ENCODE results near the gene PALLD. TPM values are rescaled to one million over a fixed set of nuclear protein-coding genes. Genes with fewer than 3 reads are reported as not detected.

Gene PALLD
- total and polyA plus RNA-seq, 2 donors (not counting 3 experiments of a cell fraction or from before 2014, with no cell fraction given): 13.4 to 48.2 TPM

DNA sequence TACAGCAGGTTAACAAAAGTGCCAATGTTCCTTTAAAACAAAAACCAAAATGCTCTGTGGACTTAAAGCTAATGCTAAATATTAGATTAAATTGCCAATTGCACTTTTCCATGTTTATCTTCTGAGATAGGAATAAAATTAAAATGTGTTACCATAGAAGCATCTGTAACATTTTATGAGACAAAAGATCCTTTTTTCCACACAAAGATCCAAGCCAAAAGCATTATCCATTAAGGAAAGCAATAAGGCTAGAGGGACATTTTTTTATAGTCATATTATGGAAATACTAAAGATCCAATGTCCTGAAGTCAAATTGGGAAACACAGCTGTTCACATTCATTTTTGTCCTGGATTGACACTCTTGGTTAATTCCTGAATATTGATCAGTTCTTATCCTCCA, 73.6 kb downstream of the PALLD start:
- Histone ChIP-seq H3K9me3 (replicated peaks; ENCODE audit: control insufficient read depth, insufficient read depth, low read length) (no peaks in the 10 kb centered on the region), H3K27me3 (ENCODE audit: control insufficient read depth in 2 of 2, insufficient read depth in 2 of 2, low read length in 2 of 2) (no peaks in the 10 kb centered on the region), H3K27ac (ENCODE audit: insufficient read depth, low read depth, low read length) (no peak overlapping the region), H3K4me2 (ENCODE audit: insufficient read depth, low read length) (no peak overlapping the region), H3K9ac (replicated peaks; ENCODE audit: extremely low read depth, insufficient read depth, low read length) (no peak overlapping the region), H3K4me3 (replicated peaks in 1 of 3; ENCODE audit: insufficient read depth in 1 of 3, low read depth in 1 of 3, low read length in 3 of 3) (no peak overlapping the region), H4K20me1 (replicated peaks; ENCODE audit: control insufficient read depth, extremely low read depth, insufficient read depth, low read length) (no peaks in the 10 kb centered on the region), H3K36me3 (ENCODE audit: control insufficient read depth in 2 of 2, extremely low read depth in 1 of 2, insufficient read depth in 2 of 2, low read length in 2 of 2) (no peaks in the 10 kb centered on the region), H3K9me1 (replicated peaks; ENCODE audit: control insufficient read depth, extremely low read depth, insufficient read depth, low read length) (no peaks in the 10 kb centered on the region), H2AFZ (ENCODE audit: low read depth, low read length) (no peak overlapping the region), H3K4me1 (ENCODE audit: control insufficient read depth, extremely low read depth, insufficient read depth, low read length) (peaks cover 20% of the 10 kb centered on the region), H3K79me2 (ENCODE audit: control insufficient read depth, insufficient read depth, low read length) (no peaks in the 10 kb centered on the region)
- dilution Hi-C loops (cut with MboI; ENCODE audit: extremely low pct_ligation_motif_present, low sequenced_read_pairs) (no loop called here), intact Hi-C loops (cut with micrococcal nuclease) (no loop called here)
- POLR2A ChIA-PET: no interaction called here
- TF ChIP-seq POLR2AphosphoS5 (IDR thresholded peaks at IDR 0.05; ENCODE audit: insufficient read depth, low read depth, low read length): no peak
- TF ChIP-seq CTCF (IDR thresholded peaks at IDR 0.05; ENCODE audit: extremely low read depth in 1 of 2, insufficient read depth in 1 of 2, low read depth in 1 of 2, low read length in 2 of 2): no peak
- TF ChIP-seq EZH2 (IDR thresholded peaks at IDR 0.05; ENCODE audit: borderline replicate concordance, low read depth, low read length, severe bottlenecking): no peak
- TF ChIP-seq FOS (IDR thresholded peaks at IDR 0.05; ENCODE audit: borderline replicate concordance, insufficient read depth, low read length): no peak
- TF ChIP-seq, protein P1, sequence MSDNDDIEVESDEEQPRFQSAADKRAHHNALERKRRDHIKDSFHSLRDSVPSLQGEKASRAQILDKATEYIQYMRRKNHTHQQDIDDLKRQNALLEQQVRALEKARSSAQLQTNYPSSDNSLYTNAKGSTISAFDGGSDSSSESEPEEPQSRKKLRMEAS (IDR thresholded peaks at IDR 0.05; ENCODE audit: insufficient read depth, insufficient read length): no peak
- no peak for TF ChIP-seq MYC (IDR thresholded peaks at IDR 0.05; ENCODE audit: low read depth, low read length)
- no peak for TF ChIP-seq JUN (IDR thresholded peaks at IDR 0.05; ENCODE audit: borderline replicate concordance, insufficient read depth, insufficient read length, low read depth)
- TF ChIP-seq POLR2A (IDR thresholded peaks at IDR 0.05; ENCODE audit: low read depth, low read length): no peak
- no peak for TF ChIP-seq GATA2 (IDR thresholded peaks at IDR 0.05; ENCODE audit: insufficient read depth, insufficient read length, low read depth, low read length)
- no TSS peak for BruUV-seq (replicated peaks)
- CTCF ChIA-PET: interaction anchor here (0.8 to 1.9 kb wide), 2 partner anchors 56 to 351 kb away, joined by 3 to 7 read pairs; no protein-coding TSS in a partner anchor
- FAIRE-seq: no peak
- DNase-seq (ENCODE audit: low read depth, low spot score): no peak

Data from endothelial cell of umbilical vein (primary cell).